Measurements from ENCODE around the gene STXBP3. TPM values are rescaled to one million over a fixed set of nuclear protein-coding genes. Genes with fewer than 3 reads are reported as not detected.

STXBP3 gene
- polyA plus RNA-seq, 1 of the 3 experiments (the other 2 are of a cell fraction): 12.6 TPM

- Histone ChIP-seq H3K4me1 (ENCODE audit: control insufficient read depth in 1 of 2, insufficient read depth in 2 of 2, low read depth in 1 of 2, low read length in 1 of 2) (peaks cover 0 to 2% of the 10 kb centered on the region in 2 experiments; a peak in 1 of 4 replicates), H3K27me3 (ENCODE audit: insufficient read depth) (no peaks in the 10 kb centered on the region), H3K27ac (ENCODE audit: low read depth in 2 of 2, low read length in 1 of 2) (no peak overlapping the region), H3K4me3 (ENCODE audit: low read depth in 2 of 2, low read length in 1 of 2) (no peak overlapping the region), H4K20me1 (ENCODE audit: insufficient read depth) (no peaks in the 10 kb centered on the region), H3K4me2 (no peak overlapping the region; the same call in 1 of the 2 replicates), H3K9me2 (no peaks in the 10 kb centered on the region), H3F3A (replicated peaks; ENCODE audit: insufficient read depth) (no peaks in the 10 kb centered on the region), H3K79me2 (ENCODE audit: insufficient read depth) (no peaks in the 10 kb centered on the region), H2AFZ (ENCODE audit: low read depth) (no peak overlapping the region), H3K36me3 (replicated peaks in 1 of 2; ENCODE audit: control insufficient read depth in 1 of 2, insufficient read depth in 2 of 2, low read length in 1 of 2) (no peaks in the 10 kb centered on the region), H3K9ac (no peak overlapping the region), H3K9me3 (no peaks in the 10 kb centered on the region)
- CTCF ChIA-PET: interaction anchor here (0.7 to 1.3 kb wide), 3 partner anchors 24 to 742 kb away, joined by 3 to 4 read pairs (median 3); no protein-coding TSS in a partner anchor
- POLR2A ChIA-PET: interaction anchor here (0.6 kb wide), 1 partner anchor 10 kb away, joined by 3 read pairs; no protein-coding TSS in a partner anchor
- no peak for DNase-seq
- no peak for TF ChIP-seq CHD2 (IDR thresholded peaks at IDR 0.05; ENCODE audit: low read length, partially characterized antibody)
- TF ChIP-seq, protein P1, sequence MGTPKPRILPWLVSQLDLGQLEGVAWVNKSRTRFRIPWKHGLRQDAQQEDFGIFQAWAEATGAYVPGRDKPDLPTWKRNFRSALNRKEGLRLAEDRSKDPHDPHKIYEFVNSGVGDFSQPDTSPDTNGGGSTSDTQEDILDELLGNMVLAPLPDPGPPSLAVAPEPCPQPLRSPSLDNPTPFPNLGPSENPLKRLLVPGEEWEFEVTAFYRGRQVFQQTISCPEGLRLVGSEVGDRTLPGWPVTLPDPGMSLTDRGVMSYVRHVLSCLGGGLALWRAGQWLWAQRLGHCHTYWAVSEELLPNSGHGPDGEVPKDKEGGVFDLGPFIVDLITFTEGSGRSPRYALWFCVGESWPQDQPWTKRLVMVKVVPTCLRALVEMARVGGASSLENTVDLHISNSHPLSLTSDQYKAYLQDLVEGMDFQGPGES (IDR thresholded peaks at IDR 0.05; ENCODE audit: low read depth, low read length): no peak
- TF ChIP-seq RCOR1 (IDR thresholded peaks at IDR 0.05; ENCODE audit: low read length): no peak
- no peak for TF ChIP-seq ELF1 (IDR thresholded peaks at IDR 0.05)
- no peak for TF ChIP-seq GATA2 (CRISPR knock-in tag; IDR thresholded peaks at IDR 0.05)
- no peak for TF ChIP-seq TAF1 (IDR thresholded peaks at IDR 0.05; ENCODE audit: borderline replicate concordance, low read depth, low read length)
- TF ChIP-seq, protein P2, sequence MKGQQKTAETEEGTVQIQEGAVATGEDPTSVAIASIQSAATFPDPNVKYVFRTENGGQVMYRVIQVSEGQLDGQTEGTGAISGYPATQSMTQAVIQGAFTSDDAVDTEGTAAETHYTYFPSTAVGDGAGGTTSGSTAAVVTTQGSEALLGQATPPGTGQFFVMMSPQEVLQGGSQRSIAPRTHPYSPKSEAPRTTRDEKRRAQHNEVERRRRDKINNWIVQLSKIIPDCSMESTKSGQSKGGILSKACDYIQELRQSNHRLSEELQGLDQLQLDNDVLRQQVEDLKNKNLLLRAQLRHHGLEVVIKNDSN (IDR thresholded peaks at IDR 0.05; ENCODE audit: borderline replicate concordance, low read depth): no peak
- 55% methylated on average over 3 of the region's 3 CpGs for WGBS (ENCODE audit: low lambda C conversion rate)
Observed at GRCh38 chr1:108854221-108855019, 107.9 kb downstream of the STXBP3 start.

GRCh38 chr1:108856994-108857393 is 110.5 kb downstream of the STXBP3 start, which contains the start of gene AKNAD1:
Gene AKNAD1 (minus strand): TSS chr1:108857094. CDS start chr1:108852664, 4,430 bp downstream.
- Histone ChIP-seq H3K27me3 (ENCODE audit: insufficient read depth) (no peaks in the 10 kb centered on the region), H3K4me3 (ENCODE audit: low read depth in 2 of 2, low read length in 1 of 2) (no peak within 1 kb of the TSS), H4K20me1 (ENCODE audit: insufficient read depth) (no peaks in the 10 kb centered on the region), H2AFZ (ENCODE audit: low read depth) (no peak within 1 kb of the TSS), H3K9me2 (no peaks in the 10 kb centered on the region), H3K4me2 (no peak within 1 kb of the TSS), H3K79me2 (ENCODE audit: insufficient read depth) (no peaks in the 10 kb centered on the region), H3K27ac (ENCODE audit: low read depth in 2 of 2, low read length in 1 of 2) (no peak within 1 kb of the TSS), H3K36me3 (replicated peaks in 1 of 2; ENCODE audit: control insufficient read depth in 1 of 2, insufficient read depth in 2 of 2, low read length in 1 of 2) (no peaks in the 10 kb centered on the region), H3K9ac (no peak within 1 kb of the TSS), H3K9me3 (no peaks in the 10 kb centered on the region), H3K4me1 (ENCODE audit: control insufficient read depth in 1 of 2, insufficient read depth in 2 of 2, low read depth in 1 of 2, low read length in 1 of 2) (peaks cover 0 to 2% of the 10 kb centered on the region in 2 experiments; a peak in 1 of 4 replicates), H3F3A (replicated peaks; ENCODE audit: insufficient read depth) (no peaks in the 10 kb centered on the region)
- TF ChIP-seq FOSL2 (IDR thresholded peaks at IDR 0.05; ENCODE audit: borderline replicate concordance, low read depth) (no peak), RFX5 (IDR thresholded peaks at IDR 0.05; ENCODE audit: low read length) (no peak), MXI1 (IDR thresholded peaks at IDR 0.05; ENCODE audit: low read depth, low read length) (no peak), NFIC (IDR thresholded peaks at IDR 0.05; ENCODE audit: borderline replicate concordance) (no peak)
- ChIA-PET POLR2A (no interaction called here), CTCF (no interaction called here)
- 44% methylated on average over 1 of the region's 1 CpG for WGBS (ENCODE audit: low lambda C conversion rate)
- DNase-seq: no peak
